PC-9 (cell line): ENCODE measurements around the gene EDAR. TPM values are rescaled to one million over a fixed set of nuclear protein-coding genes. Genes with fewer than 3 reads are reported as not detected.

Source experiments
- BruUV-seq: library from RNA; stranded (reverse); fragments of 400-500 nt; replicated peaks from 2 replicates; lab custom pipeline; 2021; lab: Mats Ljungman, UMichigan
- CTCF ChIA-PET: fragments of 300-600 bp; sonication (Branson Sonifier 250); formaldehyde crosslinking; loops from one replicate; lab custom pipeline; 2022; ENCODE audit warnings: antibody characterized with exemption; lab: Charles Lee
- POLR2A ChIA-PET: fragments of 300-600 bp; sonication (Branson Sonifier 250); formaldehyde crosslinking; loops from one replicate; lab custom pipeline; 2022; ENCODE audit warnings: antibody characterized with exemption; ENCODE audit not compliant: unreplicated experiment; lab: Charles Lee
- DNase-seq, 2 experiments: peaks; one replicate each; pipeline versions ENCODE4 v3.0.0 to v3.0.0-alpha.2; 2015 to 2022; ENCODE audit warnings: mixed read lengths in 1 of 2
- H2AFZ ChIP-seq: fragments of 200-600 bp; sonication (generic); 2 replicates; pipeline ENCODE4 v1.8.1; 2017; ENCODE audit warnings: antibody characterized with exemption
- H3F3A ChIP-seq: fragments of 200-600 bp; sonication (generic); 2 replicates; pipeline ENCODE4 v1.8.1; 2017; ENCODE audit warnings: antibody characterized with exemption, mild to moderate bottlenecking, low read depth; ENCODE audit not compliant: insufficient read depth
- H3K27ac ChIP-seq: fragments of 200-600 bp; sonication (generic); 2 replicates; pipeline ENCODE4 v1.6.1; 2016; ENCODE audit warnings: mixed run types
- H3K27me3 ChIP-seq: fragments of 200-600 bp; sonication (generic); 2 replicates; pipeline ENCODE4 v1.6.1; 2016; ENCODE audit warnings: low read depth, mixed run types; ENCODE audit not compliant: insufficient read depth
- H3K36me3 ChIP-seq: fragments of 200-600 bp; sonication (generic); 2 replicates; pipeline ENCODE4 v1.6.1; 2016; ENCODE audit warnings: low read depth, mixed run types
- H3K4me1 ChIP-seq: fragments of 200-600 bp; sonication (generic); replicated peaks from 2 replicates; pipeline ENCODE4 v1.6.1; 2016; ENCODE audit warnings: mixed run types; ENCODE audit not compliant: insufficient read depth
- H3K4me2 ChIP-seq: fragments of 200-600 bp; sonication (generic); 2 replicates; pipeline ENCODE4 v1.6.1; 2017; ENCODE audit warnings: mixed run types
- H3K4me3 ChIP-seq: fragments of 200-600 bp; sonication (generic); 2 replicates; pipeline ENCODE4 v1.6.1; 2016; ENCODE audit warnings: mixed run types
- H3K79me2 ChIP-seq: fragments of 200-600 bp; sonication (generic); 2 replicates; pipeline ENCODE4 v1.6.1; 2017; ENCODE audit warnings: low read depth, mixed run types
- H3K9me2 ChIP-seq: fragments of 200-600 bp; sonication (generic); 2 replicates; pipeline ENCODE4 v1.8.1; 2017; ENCODE audit warnings: mild to moderate bottlenecking; ENCODE audit not compliant: insufficient read depth
- H3K9me3 ChIP-seq: fragments of 200-600 bp; sonication (generic); 2 replicates; pipeline ENCODE4 v1.8.1; 2016; ENCODE audit warnings: low read depth; ENCODE audit not compliant: insufficient read depth
- H4K20me1 ChIP-seq: fragments of 200-600 bp; sonication (generic); 2 replicates; pipeline ENCODE4 v1.8.1; 2017; ENCODE audit not compliant: insufficient read depth
- EZH2 ChIP-seq: fragments of 200-600 bp; sonication (generic); IDR thresholded peaks from 2 replicates; pipeline ENCODE4 v1.8.0; 2017; ENCODE audit warnings: antibody characterized with exemption, low read depth
- intact Hi-C: fragments of 100-400 bp; cut with micrococcal nuclease; formaldehyde crosslinking; loops from one replicate; pipeline ENCODE4 v1.10.0; 2022; ENCODE audit not compliant: unreplicated experiment
- total RNA-seq: library from RNA; stranded (reverse); gene quantifications from 2 replicates; pipeline ENCODE4 v1.2.3, GENCODE V29; 2021
- TF ChIP-seq, protein P1 (sequence below): fragments of 200-600 bp; sonication (generic); conservative IDR thresholded peaks from 2 replicates; pipeline ENCODE4 v1.6.1; 2017; ENCODE audit warnings: mixed run types, antibody characterized with exemption, mild to moderate bottlenecking, moderate library complexity

Gene EDAR
- total RNA-seq, 1 experiment from 2014 or later = not detected

DNA sequence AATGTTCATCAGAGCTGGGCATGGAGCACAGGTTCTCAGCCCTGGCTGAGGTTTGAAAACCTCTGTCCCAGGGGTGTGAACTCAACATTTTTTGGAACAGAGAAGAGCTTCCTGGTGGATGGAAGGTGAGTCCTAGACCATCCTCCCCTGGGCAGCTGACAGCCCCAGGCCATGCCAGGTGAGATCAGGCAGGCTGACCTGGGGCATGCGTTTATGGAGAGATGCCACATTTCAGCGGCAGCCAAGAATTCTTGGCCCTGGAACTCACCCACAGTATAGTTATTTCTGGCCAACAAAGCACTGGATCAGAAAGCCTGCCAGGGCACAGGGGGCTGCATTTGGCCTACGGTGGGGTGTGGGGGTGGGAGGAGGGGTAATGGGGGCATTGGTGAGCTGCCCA is 83.8 kb downstream of the EDAR start:
- Histone ChIP-seq H3K27ac (no peak overlapping the region), H4K20me1 (no peaks in the 10 kb centered on the region), H3K27me3 (no peaks in the 10 kb centered on the region), H3K4me2 (no peak overlapping the region), H2AFZ (no peak overlapping the region), H3K9me3 (no peaks in the 10 kb centered on the region), H3K4me1 (peaks cover 11% of the 10 kb centered on the region), H3K4me3 (no peak overlapping the region), H3K36me3 (no peaks in the 10 kb centered on the region), H3K79me2 (no peaks in the 10 kb centered on the region), H3F3A (no peaks in the 10 kb centered on the region), H3K9me2 (no peaks in the 10 kb centered on the region)
- CTCF ChIA-PET = no interaction called here
- intact Hi-C loops = no loop called here
- peak in 1 of 2 experiments; percentile 38 for DNase-seq
- TF ChIP-seq, protein P1, sequence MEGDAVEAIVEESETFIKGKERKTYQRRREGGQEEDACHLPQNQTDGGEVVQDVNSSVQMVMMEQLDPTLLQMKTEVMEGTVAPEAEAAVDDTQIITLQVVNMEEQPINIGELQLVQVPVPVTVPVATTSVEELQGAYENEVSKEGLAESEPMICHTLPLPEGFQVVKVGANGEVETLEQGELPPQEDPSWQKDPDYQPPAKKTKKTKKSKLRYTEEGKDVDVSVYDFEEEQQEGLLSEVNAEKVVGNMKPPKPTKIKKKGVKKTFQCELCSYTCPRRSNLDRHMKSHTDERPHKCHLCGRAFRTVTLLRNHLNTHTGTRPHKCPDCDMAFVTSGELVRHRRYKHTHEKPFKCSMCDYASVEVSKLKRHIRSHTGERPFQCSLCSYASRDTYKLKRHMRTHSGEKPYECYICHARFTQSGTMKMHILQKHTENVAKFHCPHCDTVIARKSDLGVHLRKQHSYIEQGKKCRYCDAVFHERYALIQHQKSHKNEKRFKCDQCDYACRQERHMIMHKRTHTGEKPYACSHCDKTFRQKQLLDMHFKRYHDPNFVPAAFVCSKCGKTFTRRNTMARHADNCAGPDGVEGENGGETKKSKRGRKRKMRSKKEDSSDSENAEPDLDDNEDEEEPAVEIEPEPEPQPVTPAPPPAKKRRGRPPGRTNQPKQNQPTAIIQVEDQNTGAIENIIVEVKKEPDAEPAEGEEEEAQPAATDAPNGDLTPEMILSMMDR = no peak
- TF ChIP-seq EZH2 = no peak
- POLR2A ChIA-PET = interaction anchor here (0.6 kb wide), 1 partner anchor 63 kb away, joined by 5 read pairs; no protein-coding TSS in a partner anchor
- no TSS peak for BruUV-seq

DNA sequence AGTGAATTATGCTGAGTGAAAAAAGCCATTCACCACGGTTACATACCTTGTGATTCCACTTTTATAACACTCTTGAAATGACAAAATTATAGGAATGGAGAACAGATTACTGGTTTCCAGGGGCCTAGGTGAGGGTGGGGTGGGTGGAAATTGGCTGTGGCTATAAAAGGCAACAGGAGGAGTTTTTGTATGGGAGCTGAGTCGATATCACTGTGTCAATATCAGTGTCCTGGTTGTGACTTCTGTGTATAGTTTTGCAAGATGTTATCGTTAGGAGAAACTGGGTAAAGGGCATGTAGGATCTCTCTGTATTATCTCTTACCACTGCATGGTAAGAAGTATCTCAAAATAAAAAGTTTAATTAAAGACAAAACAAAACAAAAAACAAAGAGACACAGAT is 84.3 kb downstream of the EDAR start:
- CTCF ChIA-PET = no interaction called here
- POLR2A ChIA-PET = no interaction called here
- no peak overlapping the region; the same call in 1 of the 2 replicates for H3K4me2 ChIP-seq

DNA sequence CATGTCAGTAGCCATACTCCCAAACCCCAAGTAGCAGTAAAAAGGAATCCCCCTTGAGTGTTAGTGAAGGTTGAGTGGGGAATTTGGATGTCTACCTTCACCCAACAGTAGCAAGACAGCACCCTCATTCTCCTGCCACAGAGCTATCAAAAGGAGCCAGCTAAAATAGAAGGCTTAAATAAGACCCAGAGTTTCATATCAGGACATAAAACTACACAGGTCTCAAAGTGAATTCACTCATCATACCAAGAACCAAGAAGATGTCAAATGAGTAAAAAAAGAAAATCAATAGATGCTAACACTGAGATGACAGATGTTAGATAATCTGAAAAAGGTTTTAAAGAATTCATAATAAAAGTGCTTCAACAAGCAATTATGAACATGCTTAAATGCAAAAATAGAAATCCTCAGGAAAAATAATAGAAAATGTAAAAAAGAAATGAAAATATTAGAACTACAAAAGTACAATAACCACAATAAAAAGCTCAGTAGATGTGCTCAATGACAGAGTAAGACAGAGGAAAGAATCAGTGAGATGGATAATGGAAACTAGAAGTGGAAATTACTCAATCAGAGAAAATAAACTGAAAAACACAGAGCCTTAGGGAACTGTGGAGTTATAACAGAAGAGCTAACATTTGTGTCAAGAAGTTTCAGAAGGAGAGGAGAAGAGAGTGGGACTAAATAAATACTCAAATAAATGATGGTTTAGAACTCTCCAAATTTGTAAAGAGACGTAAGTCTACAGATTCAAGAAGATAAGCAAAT is 90.5 kb downstream of the EDAR start:
- BruUV-seq = no TSS peak
- Histone ChIP-seq H3K27ac (no peak overlapping the region), H3K9me3 (0 out of 2 replicates have a peak, but pooled peaks cover 3% of the 10 kb centered on the region), H3K4me2 (no peak overlapping the region), H3K9me2 (no peaks in the 10 kb centered on the region), H2AFZ (no peak overlapping the region), H3K27me3 (no peaks in the 10 kb centered on the region), H3F3A (no peaks in the 10 kb centered on the region), H3K36me3 (no peaks in the 10 kb centered on the region), H4K20me1 (no peaks in the 10 kb centered on the region), H3K4me3 (no peak overlapping the region), H3K4me1 (0 out of 2 replicates have a peak, but pooled peaks cover 1% of the 10 kb centered on the region), H3K79me2 (no peaks in the 10 kb centered on the region)
- DNase-seq = no peak
- CTCF ChIA-PET = interaction anchor here (0.5 kb wide), 1 partner anchor 301 kb away, joined by 3 read pairs; no protein-coding TSS in a partner anchor
- POLR2A ChIA-PET = no interaction called here
- TF ChIP-seq, protein P1 = no peak
- TF ChIP-seq EZH2 = no peak
- intact Hi-C loops = no loop called here

More for the DNA sequence above, 84.3 kb downstream of the EDAR start:
- no peaks in the 10 kb centered on the region for H3K79me2 ChIP-seq
- no peak for DNase-seq
- no TSS peak for BruUV-seq
- H4K20me1 ChIP-seq = no peaks in the 10 kb centered on the region
- H3K4me3 ChIP-seq = no peak overlapping the region
- no peaks in the 10 kb centered on the region for H3K27me3 ChIP-seq
- intact Hi-C loops = no loop called here
- H3F3A ChIP-seq = no peaks in the 10 kb centered on the region
- TF ChIP-seq EZH2 = no peak
- TF ChIP-seq, protein P1 = no peak
- H2AFZ ChIP-seq = no peak overlapping the region
- H3K27ac ChIP-seq = no peak overlapping the region
- no peaks in the 10 kb centered on the region for H3K9me3 ChIP-seq
- peaks cover 11% of the 10 kb centered on the region for H3K4me1 ChIP-seq
- H3K36me3 ChIP-seq = no peaks in the 10 kb centered on the region
- no peaks in the 10 kb centered on the region for H3K9me2 ChIP-seq
